GM18867 (cell line): ENCODE data around the gene MEMO1.
"Not testable (repeated sequence)": the region's sequence is repeated elsewhere in the genome, so short reads cannot be mapped to it uniquely, and the experiment has no call there.

Experiments used
- ATAC-seq: cut with Tn5 transposase; IDR thresholded peaks from one replicate; pipeline ENCODE4 v1.9.1; 2021; ENCODE audit warnings: mild to moderate bottlenecking, moderate library complexity; ENCODE audit not compliant: unreplicated experiment

MEMO1 gene

DNA sequence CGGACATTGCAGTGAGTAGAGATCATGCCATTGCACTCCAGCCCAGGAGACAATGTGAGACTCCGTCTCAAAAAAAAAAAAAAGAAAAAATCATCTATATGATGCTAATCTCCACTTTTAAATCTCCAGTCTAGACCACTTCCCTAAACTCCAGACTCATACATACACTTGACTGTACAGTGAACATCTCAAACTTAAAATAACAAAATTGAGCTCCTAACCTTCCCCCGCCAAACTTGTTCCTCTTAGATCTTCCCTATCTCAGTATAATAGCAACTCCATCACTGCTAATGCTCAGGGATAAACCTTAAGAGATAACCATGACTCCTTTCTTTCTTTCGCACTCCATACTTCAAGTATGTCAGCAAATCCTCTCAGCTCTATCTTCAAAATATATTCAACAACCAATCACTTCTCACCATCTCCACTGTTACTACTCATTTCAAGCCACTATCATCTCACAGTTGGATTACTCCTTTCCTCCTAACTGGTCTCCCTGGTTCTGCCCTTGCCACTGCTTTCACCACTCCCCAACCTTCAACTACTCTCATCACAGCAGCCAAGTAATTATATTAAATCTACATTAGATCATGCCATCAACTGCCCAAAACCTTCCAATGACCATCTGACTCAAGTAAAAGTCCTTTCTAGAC, 12.0 kb downstream of the MEMO1 start:
- no peak for ATAC-seq

DNA sequence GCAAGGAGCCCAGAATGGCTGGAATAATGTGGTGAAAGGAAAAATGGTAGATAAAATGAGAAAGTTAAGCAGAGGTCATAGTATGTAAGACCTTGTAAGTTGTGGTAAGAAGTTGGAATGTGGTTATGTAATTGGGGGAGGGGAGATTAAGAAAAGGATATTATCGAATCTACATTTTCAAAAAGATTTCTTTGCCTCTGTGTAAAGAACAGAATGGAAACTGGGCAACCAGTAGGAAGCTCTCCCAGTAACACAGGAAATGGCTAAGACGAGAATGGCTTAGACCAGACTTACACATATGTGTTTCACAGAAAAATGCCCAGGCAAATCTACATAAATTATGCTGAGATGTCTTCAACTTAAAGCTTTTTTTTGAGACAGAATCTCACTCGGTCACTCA, 13.2 kb downstream of the MEMO1 start:
- ATAC-seq: peak; percentile 47

DNA sequence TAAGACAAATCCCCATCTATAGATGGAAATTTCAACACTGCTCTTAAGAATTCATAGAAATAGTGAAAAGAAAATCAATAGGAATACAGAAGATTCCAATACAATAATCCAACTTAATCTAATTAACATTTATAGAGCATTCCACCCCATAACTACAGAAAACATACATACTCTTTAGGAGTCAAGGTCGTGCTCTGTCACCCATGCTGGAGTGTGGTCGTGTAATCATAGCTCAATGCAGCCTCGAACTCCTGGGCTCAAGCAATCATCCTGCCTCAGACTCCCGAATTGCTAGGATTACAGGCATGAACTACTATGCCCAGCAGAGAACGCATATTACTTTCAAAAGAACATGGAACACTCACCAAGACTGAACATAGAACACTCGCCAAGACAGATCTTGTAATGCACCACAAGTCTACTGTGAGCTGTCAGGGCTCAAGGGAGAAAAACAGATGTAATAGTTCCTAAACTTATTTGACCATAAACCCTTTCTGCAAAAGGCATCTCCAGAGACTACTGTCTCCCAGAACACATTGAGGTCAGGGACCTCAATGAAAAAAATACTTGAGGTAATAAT, 14.1 kb downstream of the MEMO1 start:
- no peak for ATAC-seq

DNA sequence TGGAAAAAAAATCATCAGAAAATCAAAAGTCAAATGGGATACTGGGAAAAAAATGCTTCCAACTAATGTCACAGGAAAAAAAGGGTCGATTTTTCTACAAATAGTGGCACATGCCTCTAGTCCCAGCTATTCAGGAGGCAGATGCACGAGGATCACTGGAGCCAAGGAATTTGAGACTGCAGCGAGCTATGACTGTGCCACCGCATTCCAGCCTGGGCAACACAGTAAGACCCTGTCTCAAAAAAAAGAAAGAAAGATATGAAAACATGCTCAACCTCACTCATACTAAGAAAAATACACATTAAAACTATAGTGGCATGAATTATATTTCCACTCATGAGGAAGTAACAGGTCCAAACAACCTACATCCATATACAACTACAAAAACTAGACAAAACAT, 17.9 kb downstream of the MEMO1 start:
- no peak for ATAC-seq

DNA sequence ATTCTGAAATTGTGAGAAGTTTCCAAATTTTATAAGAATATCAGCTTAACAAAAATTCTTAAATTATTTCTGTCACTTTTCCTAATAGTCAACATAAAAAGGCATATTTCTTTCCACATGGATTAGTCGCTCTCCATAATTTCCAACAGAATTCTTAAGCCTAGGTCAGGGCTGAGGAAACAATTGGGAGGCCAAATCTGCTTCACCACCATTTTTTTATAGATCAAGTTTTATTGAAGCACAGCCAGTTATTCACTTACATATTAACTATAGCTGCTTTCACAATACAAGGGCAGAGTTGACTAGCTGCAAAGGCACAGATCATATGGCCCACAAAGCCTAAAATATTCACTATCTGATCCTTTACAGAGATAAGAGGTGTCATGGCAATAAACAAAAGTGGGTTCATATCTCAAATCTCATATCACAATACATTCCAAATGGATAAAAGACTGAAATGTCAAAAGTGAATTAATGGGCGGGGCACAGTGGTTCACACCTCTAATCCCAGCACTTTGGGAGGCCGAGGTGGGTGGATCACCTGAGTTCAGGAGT, 18.7 kb downstream of the MEMO1 start:
- no peak for ATAC-seq

DNA sequence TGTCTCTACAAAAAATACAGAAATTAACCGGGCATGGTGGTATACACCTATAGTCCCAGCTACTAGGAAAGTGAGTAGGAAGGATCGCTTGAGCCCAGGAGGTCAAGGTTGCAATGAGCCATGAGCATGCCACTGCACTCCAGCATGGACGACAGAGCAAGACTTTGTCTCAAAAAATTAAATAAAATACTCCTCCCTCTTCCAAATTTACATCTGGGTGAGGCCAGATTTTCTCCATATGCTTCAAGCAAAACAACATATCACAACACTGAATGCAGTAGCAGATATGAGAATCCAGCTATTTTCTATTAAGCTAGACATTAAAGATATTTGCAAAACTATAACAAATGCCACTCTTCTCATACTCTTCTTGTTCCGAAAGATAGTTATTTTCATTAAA, 20.9 kb downstream of the MEMO1 start:
- ATAC-seq: no peak

DNA sequence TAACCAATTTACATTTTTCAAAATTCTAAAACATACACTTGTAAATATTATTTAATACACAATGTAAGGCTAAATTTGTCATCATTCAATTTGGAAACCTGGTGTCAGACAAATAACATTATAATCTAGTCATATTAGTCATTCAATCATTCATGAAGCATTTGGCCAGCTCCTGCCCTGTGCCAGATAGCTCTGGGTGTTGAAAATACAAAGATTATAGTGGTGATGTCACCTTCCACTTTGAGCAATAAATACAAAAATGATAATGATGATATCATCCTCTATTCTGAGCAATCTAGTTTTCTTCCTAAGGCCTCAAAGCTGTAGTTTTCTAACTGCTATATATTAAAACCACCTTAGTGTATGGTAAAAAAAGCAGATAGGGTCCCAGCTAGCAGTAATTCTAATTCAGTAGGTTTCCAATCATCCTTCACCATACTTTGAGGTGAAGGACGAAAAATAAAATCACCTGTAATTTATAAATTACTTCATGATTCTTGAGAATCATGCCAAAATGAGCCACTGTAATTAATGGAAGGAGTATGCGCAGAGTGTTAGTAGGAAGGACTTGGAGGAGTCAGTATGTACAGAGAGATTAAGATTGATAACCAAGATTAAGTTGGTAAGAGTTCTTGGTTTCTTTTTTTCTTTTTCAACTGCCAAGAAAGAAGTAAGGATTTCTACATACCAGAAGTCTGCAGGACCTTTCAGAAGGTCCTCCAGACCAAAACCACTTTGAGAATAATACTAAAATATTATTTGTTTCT, 23.2 kb downstream of the MEMO1 start:
- ATAC-seq: no peak

DNA sequence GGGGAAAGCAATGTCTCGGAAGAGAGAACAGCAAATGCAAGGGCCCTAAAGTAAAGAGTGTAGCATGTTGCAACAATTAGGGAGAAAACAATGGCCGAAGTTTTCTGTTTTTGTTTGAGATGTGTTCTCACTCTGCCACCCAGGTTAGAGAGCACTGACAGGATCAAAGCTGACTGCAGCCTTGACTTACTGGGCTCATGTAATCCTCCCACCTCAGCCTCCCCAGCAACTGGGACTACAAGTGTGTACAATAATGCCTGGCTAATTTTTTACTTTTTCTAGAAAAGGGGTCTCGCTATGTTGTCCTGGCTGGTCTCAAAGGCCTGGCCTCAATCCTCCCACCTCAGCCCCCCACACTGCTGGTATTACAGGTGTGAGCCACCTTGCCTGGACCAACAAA, 23.9 kb downstream of the MEMO1 start:
- no peak for ATAC-seq

DNA sequence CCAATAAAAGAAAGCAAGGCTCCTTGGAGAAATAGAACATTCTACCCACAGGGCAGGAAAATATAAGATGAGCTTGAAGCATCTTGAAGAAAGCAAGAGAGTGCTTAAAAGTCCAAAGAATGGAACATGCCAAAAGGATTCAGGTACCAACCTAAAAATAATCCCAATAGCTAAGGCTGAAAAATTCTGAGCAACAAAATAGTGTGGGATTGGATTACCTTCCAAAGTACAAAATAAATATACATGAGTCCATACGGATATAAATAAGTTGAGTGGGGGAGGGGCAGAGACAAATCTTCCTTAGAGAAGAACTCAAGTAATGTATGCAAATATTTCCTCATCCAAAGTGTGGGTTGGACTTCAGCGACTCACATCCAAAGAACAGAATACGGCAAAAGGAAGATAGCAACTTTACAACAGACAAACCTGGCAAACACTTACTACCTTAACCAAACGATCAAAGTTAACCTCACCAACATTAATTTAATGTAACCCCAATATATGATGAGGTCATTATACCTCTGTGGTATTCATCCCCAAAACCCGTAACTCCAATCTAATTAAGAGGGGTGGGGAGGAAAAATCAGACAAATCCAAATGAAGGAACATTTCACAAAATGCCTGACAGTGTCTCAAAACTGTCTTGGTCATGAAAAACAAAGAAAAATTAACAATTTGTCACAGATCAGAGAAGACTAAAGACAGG, 26.9 kb downstream of the MEMO1 start:
- ATAC-seq: no peak

DNA sequence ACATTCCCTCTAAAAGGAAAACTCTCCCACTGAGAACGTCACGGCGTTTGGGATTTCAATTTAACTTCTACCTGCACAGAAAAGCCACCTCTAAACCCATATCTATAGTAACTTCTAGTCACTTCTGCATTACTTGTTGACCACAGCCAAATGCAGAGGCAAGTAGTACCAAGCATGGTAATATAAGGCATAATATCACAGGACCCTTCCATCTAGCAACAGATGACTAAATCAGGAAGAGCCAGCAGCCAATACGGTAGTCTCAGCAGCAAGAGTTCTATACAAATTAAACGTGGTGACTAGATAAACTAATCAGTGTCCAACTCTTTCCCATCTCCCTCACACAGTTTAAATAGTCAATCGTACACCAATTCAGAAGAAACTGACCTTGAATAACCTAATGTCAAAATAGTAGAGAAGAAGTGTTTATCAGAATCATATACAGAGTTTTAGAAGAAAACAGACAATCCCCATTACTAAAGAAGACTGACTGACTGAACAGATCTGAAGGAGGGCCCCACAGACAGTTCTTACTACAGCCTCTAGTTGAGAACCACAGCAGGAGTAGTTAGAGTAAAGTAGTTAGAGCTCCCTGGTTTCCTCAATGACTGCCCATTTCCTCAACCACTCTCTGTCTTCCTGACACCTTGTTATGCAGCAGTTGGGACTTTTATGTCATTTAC, 30.0 kb downstream of the MEMO1 start:
- ATAC-seq: peak; percentile 100

DNA sequence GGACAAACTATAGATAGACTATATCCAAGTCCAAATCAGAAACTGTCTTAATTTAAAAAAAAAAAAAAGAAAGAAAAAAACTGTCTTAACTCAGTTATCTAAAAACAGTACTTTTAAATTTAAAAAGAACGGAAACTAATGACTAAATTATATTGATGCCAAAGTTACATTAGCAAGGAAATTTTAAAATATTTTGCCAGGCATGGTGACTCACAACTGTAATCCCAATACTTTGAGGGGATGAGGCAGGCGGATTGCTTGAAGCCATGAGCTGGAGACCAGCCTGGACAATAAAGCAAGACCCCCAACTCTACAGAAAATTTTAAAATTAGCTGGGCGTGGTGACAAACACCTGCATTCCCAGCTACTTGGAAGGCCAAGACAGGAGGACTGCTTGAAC, 30.9 kb downstream of the MEMO1 start:
- no peak for ATAC-seq

DNA sequence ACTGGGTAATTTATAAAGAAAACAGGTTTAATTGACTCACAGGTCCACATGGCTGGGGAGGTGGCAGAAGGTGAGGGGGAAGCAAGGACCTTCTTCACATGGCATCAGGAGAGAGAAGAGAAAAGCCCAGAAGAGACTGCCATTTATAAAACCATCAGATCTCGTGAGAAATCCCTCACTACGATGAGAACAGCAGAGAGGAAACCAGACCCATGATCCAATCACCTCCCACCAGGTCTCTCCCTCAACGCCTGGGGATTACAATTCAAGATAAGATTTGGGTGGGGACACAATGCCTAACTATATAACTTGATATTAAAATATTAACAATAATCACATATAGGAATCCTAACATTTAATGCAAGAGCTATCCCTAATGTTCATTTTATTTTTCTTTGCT, 31.8 kb downstream of the MEMO1 start:
- no peak for ATAC-seq

DNA sequence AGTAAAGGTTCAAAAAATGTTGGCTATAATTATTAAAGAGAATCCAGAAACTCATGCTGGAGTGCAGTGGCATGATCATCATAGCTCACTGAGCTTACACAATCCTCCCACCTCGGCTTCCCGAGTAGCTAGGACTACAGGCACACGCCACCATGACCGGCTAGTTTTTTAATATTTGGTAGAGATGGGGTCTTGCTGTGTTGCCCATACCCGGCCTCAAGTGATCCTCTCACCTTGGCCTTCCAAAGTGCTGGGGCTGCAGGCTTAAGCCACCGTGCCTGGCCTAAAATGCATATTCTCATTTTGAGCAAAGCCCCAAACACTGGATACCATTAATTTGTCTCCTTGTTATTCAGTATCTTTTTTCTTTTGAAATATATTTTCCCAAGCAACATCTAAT, 32.4 kb downstream of the MEMO1 start:
- no peak for ATAC-seq

DNA sequence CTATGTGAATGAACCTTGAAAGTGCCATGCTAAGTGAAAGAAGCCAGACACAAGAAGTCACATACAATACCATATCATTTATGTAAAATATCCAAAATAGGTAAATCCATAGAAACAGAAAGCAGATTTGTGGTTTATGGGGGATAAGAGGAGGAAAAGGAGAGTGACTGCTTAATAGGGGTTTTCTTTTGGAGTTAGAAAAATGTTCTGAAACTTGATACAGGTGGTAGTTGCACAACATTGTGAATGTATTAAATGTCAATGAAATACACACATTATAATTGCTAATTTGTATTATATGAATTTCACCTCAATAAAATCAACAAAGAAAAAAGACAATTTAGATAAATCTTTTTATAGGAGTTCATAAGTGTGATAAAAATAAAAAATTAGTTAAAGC, 37.1 kb downstream of the MEMO1 start:
- ATAC-seq: no peak

DNA sequence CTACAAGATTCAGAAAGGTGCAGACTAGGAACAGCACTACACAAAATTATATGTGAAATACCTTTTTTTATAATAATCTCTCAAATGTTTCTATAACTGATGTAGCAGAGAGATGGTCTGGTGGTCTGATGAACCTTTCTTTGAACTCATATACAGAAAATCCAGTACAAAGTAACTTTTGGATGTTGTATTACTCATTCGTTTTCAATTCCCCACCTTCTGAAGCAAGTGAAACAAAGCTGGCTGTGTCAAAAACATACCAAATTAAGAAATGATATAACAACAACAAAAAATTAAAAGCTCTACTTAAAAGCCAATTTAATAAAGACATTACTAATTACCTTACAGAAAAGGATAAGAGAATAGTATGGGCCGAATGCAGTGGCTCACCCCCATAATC, 38.7 kb downstream of the MEMO1 start:
- ATAC-seq: no peak

DNA sequence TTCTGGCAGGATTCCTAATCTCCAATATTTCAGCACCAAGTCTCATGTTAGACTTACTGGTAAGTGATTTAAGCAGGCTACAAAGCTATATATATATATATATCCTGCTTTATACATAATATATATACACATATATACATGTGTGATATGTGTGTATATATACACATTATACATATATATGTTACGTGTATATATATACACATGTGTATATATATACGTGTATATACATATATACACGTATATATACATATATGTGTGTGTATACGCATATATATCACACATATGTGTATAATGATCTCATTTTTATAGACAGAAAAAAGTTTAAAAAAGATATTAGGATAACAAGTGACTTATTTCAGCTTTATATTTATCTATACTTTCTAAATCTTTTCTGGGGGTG, 41.6 kb downstream of the MEMO1 start:
- ATAC-seq: no peak

DNA sequence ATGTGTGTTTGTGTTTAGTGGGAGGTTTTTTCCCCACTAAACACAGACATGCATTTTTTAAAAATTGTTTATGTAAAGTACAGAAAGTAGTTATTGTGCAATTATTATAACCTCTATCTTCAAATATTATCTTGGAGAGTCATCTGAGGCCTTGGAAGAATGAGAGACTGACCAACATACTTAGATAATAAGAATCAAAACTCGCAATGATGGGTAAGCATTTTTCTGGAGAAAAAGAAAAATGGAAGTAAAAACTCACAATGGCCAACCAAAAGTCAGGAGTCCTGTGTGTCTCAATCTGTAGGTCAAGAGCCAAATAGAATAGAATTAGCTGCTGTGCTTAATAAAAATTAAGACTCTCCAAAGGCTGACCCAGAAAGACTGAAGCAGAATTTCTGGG, 43.0 kb downstream of the MEMO1 start:
- ATAC-seq: no peak

DNA sequence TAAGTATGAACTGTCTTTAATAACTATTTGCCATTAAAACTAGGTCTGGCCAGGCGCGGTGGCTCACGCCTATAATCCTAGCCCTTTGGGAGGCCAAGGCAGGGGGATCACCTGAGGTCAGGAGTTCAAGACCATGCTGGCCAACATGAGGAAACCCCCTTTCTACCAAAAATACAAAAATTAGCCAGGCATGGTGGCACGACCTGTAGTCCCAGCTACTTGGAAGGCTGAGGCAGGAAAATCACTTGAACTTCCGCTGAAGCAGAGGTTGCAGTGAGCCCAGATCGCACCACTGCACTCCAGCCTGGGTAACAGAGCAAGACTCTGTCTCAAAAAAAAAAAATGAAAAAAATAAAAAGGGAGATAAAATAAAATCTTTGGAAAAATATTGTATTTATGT, 44.4 kb downstream of the MEMO1 start:
- ATAC-seq: not testable (repeated sequence)

DNA sequence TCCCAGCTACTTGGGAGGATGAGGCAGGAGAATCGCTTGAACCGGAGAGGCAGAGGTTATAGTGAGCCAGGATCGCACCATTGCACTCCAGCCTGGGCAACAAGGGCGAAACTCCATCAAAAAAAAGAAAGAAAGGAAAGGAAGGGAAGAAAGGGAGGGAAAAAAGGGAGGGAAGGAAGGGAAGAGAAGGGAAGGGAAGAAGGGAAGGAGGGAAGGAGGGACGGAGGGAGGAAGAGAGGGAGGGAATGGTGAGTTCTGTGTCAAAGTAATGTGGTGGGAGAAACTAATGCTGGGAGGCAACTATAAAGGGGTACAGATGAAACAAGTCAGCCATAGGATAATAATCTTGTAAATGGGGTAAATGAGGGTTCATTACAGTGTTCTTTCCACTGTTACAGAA, 45.7 kb downstream of the MEMO1 start:
- ATAC-seq: no peak

DNA sequence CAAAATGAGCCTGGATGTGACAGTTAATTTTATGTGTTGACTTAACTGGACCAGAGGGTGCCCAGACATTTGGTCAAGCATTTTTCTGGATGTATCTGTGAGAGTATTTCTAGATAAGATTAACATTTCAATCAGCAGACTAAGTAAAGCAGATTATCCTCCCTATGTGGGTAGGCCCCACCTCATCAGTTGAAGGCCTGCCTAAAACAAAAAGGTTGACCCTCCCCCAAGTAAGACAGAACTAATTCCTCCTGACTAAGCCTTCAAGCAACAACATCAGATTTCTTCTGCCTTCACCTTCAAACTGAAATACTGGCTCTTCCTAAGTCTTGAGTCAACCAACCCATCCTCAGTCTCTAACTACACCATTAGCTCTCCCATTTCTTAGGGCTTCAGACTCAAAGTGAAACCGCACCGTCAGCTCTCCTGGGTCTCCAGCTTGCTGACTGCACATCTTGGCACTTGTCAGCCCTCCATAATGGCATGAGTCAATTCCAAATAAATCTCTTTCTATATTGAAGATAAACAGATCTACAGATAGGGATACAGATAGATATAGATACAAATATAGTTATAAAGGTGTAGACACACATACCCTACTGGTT, 47.9 kb downstream of the MEMO1 start:
- ATAC-seq: no peak
